ENCODE data around the gene CCDC97. TPM values are rescaled to one million over a fixed set of nuclear protein-coding genes. Genes with fewer than 3 reads are reported as not detected.

The CCDC97 gene
- total and polyA plus RNA-seq, 2 experiments from 2014 or later = 15.1 to 24.4 TPM

- H3K79me2 ChIP-seq = peaks cover 18% of the 10 kb centered on the region
- no peak overlapping the region for H3K4me2 ChIP-seq
- no peak for TF ChIP-seq EZH2phosphoT487 (IDR thresholded peaks at IDR 0.05; ENCODE audit: low read depth, severe bottlenecking, unreplicated experiment)
- TF ChIP-seq EZH2 (IDR thresholded peaks at IDR 0.05; ENCODE audit: borderline replicate concordance) = no peak
- no peaks in the 10 kb centered on the region for H3K27me3 ChIP-seq
- no peaks in the 10 kb centered on the region for H3K9me3 ChIP-seq (ENCODE audit: low read depth)
- no peak overlapping the region for H2AFZ ChIP-seq
- H3K4me1 ChIP-seq (ENCODE audit: insufficient read depth) = peaks cover 21% of the 10 kb centered on the region
- H3K4me3 ChIP-seq = no peak overlapping the region
- WGBS (ENCODE audit: low lambda C conversion rate, missing lambda C conversion rate) = 64% methylated on average over 4 of the region's 4 CpGs
- peak overlapping the region; percentile 86 for H3K27ac ChIP-seq
- peak; percentile 64 for DNase-seq (ENCODE audit: low spot score)
- H3K9me2 ChIP-seq (replicated peaks; ENCODE audit: insufficient read depth) = no peaks in the 10 kb centered on the region
- H3K36me3 ChIP-seq (replicated peaks; ENCODE audit: insufficient read depth, low read depth) = no peaks in the 10 kb centered on the region
- no peaks in the 10 kb centered on the region for H4K20me1 ChIP-seq (ENCODE audit: insufficient read depth, poor library complexity, severe bottlenecking)
Observed at GRCh38 chr19:41299755-41300089, 10.2 kb upstream of the CCDC97 start.

DNA sequence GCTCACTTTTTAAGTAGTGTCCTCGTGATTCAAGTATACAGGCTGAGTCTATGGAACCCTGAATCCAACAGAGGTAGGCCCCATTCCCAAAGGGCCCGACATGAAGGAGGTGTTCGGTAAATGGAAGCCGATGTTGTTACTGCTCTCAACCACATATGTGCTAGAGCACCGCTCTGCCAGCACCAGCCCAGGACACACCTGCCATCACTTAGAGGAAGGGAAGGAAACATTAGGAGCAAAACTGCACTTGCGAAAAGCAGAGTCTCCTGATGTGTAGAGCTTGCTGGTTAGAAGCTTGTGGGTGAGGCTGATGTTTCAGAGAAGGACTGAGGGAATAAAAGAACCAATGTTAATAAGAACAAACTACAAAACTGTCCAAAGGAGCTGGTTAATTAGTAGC, 9.4 kb upstream of the CCDC97 start:
- TF ChIP-seq CTCF (IDR thresholded peaks at IDR 0.05; ENCODE audit: poor library complexity) = no peak
- TF ChIP-seq EZH2 (IDR thresholded peaks at IDR 0.05; ENCODE audit: borderline replicate concordance) = no peak
- TF ChIP-seq EZH2phosphoT487 (IDR thresholded peaks at IDR 0.05; ENCODE audit: low read depth, severe bottlenecking, unreplicated experiment) = no peak
- Histone ChIP-seq H2AFZ (no peak overlapping the region), H3K4me3 (no peak overlapping the region), H3K27ac (no peak overlapping the region), H3K4me1 (ENCODE audit: insufficient read depth) (peaks cover 14% of the 10 kb centered on the region), H3K79me2 (peaks cover 18% of the 10 kb centered on the region), H4K20me1 (ENCODE audit: insufficient read depth, poor library complexity, severe bottlenecking) (no peaks in the 10 kb centered on the region), H3K36me3 (replicated peaks; ENCODE audit: insufficient read depth, low read depth) (no peaks in the 10 kb centered on the region), H3K9me3 (ENCODE audit: low read depth) (no peaks in the 10 kb centered on the region), H3K27me3 (no peaks in the 10 kb centered on the region), H3K9me2 (replicated peaks; ENCODE audit: insufficient read depth) (no peaks in the 10 kb centered on the region), H3K4me2 (no peak overlapping the region)
- no peak for DNase-seq (ENCODE audit: low spot score)
- 96% methylated on average over 6 of the region's 6 CpGs for WGBS (ENCODE audit: low lambda C conversion rate, missing lambda C conversion rate)

- H3K4me1 ChIP-seq (ENCODE audit: insufficient read depth) = peaks cover 4% of the 10 kb centered on the region
- no peaks in the 10 kb centered on the region for H4K20me1 ChIP-seq (ENCODE audit: insufficient read depth, poor library complexity, severe bottlenecking)
- WGBS (ENCODE audit: low lambda C conversion rate, missing lambda C conversion rate) = 94% methylated on average over 21 of the region's 21 CpGs
- H3K4me3 ChIP-seq = no peak overlapping the region
- no peak for DNase-seq (ENCODE audit: low spot score)
- H3K4me2 ChIP-seq = no peak overlapping the region
- no peak overlapping the region for H2AFZ ChIP-seq
- no peak overlapping the region for H3K27ac ChIP-seq
- no peak for TF ChIP-seq EZH2phosphoT487 (IDR thresholded peaks at IDR 0.05; ENCODE audit: low read depth, severe bottlenecking, unreplicated experiment)
- TF ChIP-seq EZH2 (IDR thresholded peaks at IDR 0.05; ENCODE audit: borderline replicate concordance) = no peak
- no peak for TF ChIP-seq CTCF (IDR thresholded peaks at IDR 0.05; ENCODE audit: poor library complexity)
- peaks cover 7% of the 10 kb centered on the region for H3K79me2 ChIP-seq
- H3K9me3 ChIP-seq (ENCODE audit: low read depth) = no peaks in the 10 kb centered on the region
- no peaks in the 10 kb centered on the region for H3K9me2 ChIP-seq (replicated peaks; ENCODE audit: insufficient read depth)
- no peaks in the 10 kb centered on the region for H3K27me3 ChIP-seq
- no peaks in the 10 kb centered on the region for H3K36me3 ChIP-seq (replicated peaks; ENCODE audit: insufficient read depth, low read depth)
Observed at GRCh38 chr19:41302624-41303351, 7.2 kb upstream of the CCDC97 start.

DNA sequence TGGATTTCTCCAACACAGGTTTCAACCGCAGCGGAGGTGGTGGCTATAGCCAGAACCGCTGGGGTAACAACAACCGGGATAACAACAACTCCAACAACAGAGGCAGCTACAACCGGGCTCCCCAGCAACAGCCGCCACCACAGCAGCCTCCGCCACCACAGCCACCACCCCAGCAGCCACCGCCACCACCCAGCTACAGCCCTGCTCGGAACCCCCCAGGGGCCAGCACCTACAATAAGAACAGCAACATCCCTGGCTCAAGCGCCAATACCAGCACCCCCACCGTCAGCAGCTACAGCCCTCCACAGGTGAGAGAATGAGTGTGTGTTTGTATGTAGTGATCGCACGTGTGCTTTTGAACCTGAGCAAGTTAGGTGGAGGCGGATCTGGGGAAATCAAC, 6.0 kb upstream of the CCDC97 start:
- H3K36me3 ChIP-seq (replicated peaks; ENCODE audit: insufficient read depth, low read depth) = no peaks in the 10 kb centered on the region

More for the DNA sequence above, 6.0 kb upstream of the CCDC97 start:
- Histone ChIP-seq H3K4me2 (no peak overlapping the region), H3K27ac (no peak overlapping the region), H2AFZ (no peak overlapping the region), H4K20me1 (ENCODE audit: insufficient read depth, poor library complexity, severe bottlenecking) (no peaks in the 10 kb centered on the region), H3K4me1 (ENCODE audit: insufficient read depth) (peaks cover 4% of the 10 kb centered on the region), H3K4me3 (no peak overlapping the region), H3K9me3 (ENCODE audit: low read depth) (no peaks in the 10 kb centered on the region), H3K79me2 (peaks cover 7% of the 10 kb centered on the region), H3K27me3 (no peaks in the 10 kb centered on the region), H3K9me2 (replicated peaks; ENCODE audit: insufficient read depth) (no peaks in the 10 kb centered on the region)
- DNase-seq (ENCODE audit: low spot score) = no peak
- WGBS (ENCODE audit: low lambda C conversion rate, missing lambda C conversion rate) = 97% methylated on average over 14 of the region's 14 CpGs
- TF ChIP-seq EZH2phosphoT487 (IDR thresholded peaks at IDR 0.05; ENCODE audit: low read depth, severe bottlenecking, unreplicated experiment) = no peak
- no peak for TF ChIP-seq EZH2 (IDR thresholded peaks at IDR 0.05; ENCODE audit: borderline replicate concordance)
- TF ChIP-seq CTCF (IDR thresholded peaks at IDR 0.05; ENCODE audit: poor library complexity) = no peak

Measured in hepatocyte (in vitro differentiated cells).